EL (cell line): ENCODE data around the gene ATAD3A.
A peak's percentile ranks its signal among the peaks of the same experiment; 100 is the strongest.
"Not testable (repeated sequence)": the region's sequence is repeated elsewhere in the genome, so short reads cannot be mapped to it uniquely, and the experiment has no call there.

Source experiments
- DNase-seq: peaks from one replicate; pipeline ENCODE4 v3.0.0-alpha.2; 2016

Gene ATAD3A

GRCh38 chr1:1511533-1512285 is at the start of gene ATAD3A:
Gene ATAD3A (plus strand): TSS chr1:1512162. CDS start chr1:1512269, 107 bp downstream.
- peak; percentile 97 for DNase-seq

GRCh38 chr1:1462318-1462966 is 49.5 kb upstream of the ATAD3A start:
- DNase-seq, result no peak

GRCh38 chr1:1463312-1463711 is 48.6 kb upstream of the ATAD3A start:
- no peak for DNase-seq

GRCh38 chr1:1468196-1468985 is 43.6 kb upstream of the ATAD3A start:
- DNase-seq, result not testable (repeated sequence)

- no peak for DNase-seq
Observed at GRCh38 chr1:1470626-1471388, 41.2 kb upstream of the ATAD3A start.

GRCh38 chr1:1471389-1472052 is 40.4 kb upstream of the ATAD3A start, which contains the start of gene ATAD3B:
Gene ATAD3B (plus strand): TSS chr1:1471765. CDS start chr1:1471885, 120 bp downstream.
- DNase-seq, result peak; percentile 89

GRCh38 chr1:1472053-1472876 is 39.7 kb upstream of the ATAD3A start:
- DNase-seq, result not testable (repeated sequence)

- not testable (repeated sequence) for DNase-seq
Observed at GRCh38 chr1:1476011-1476410, 36.0 kb upstream of the ATAD3A start.

- DNase-seq, result no peak
Observed at GRCh38 chr1:1477206-1477605, 34.8 kb upstream of the ATAD3A start.

- DNase-seq, result no peak
Observed at GRCh38 chr1:1479547-1480487, 32.1 kb upstream of the ATAD3A start.

GRCh38 chr1:1480488-1480867 is 31.5 kb upstream of the ATAD3A start:
- DNase-seq, result not testable (repeated sequence)

GRCh38 chr1:1481811-1482210 is 30.2 kb upstream of the ATAD3A start:
- not testable (repeated sequence) for DNase-seq

- no peak for DNase-seq
Observed at GRCh38 chr1:1482856-1483255, 29.1 kb upstream of the ATAD3A start.

- DNase-seq, result no peak
Observed at GRCh38 chr1:1483714-1484113, 28.2 kb upstream of the ATAD3A start.

- DNase-seq, result not testable (repeated sequence)
Observed at GRCh38 chr1:1484976-1485750, 26.8 kb upstream of the ATAD3A start.

GRCh38 chr1:1485755-1486317 is 26.1 kb upstream of the ATAD3A start:
- DNase-seq, result not testable (repeated sequence)

GRCh38 chr1:1487701-1488100 is 24.3 kb upstream of the ATAD3A start:
- DNase-seq, result no peak

- DNase-seq, result no peak
Observed at GRCh38 chr1:1489231-1489630, 22.7 kb upstream of the ATAD3A start.

GRCh38 chr1:1489861-1490260 is 22.1 kb upstream of the ATAD3A start:
- DNase-seq, result no peak
